ENCODE data around the gene SRXN1. TPM values are rescaled to one million over a fixed set of nuclear protein-coding genes. Genes with fewer than 3 reads are reported as not detected.

SRXN1 gene
- total RNA-seq, 4 donors from 2014 or later = 12.2 to 27.8 (median 15.3) TPM

- TF ChIP-seq, protein P1, sequence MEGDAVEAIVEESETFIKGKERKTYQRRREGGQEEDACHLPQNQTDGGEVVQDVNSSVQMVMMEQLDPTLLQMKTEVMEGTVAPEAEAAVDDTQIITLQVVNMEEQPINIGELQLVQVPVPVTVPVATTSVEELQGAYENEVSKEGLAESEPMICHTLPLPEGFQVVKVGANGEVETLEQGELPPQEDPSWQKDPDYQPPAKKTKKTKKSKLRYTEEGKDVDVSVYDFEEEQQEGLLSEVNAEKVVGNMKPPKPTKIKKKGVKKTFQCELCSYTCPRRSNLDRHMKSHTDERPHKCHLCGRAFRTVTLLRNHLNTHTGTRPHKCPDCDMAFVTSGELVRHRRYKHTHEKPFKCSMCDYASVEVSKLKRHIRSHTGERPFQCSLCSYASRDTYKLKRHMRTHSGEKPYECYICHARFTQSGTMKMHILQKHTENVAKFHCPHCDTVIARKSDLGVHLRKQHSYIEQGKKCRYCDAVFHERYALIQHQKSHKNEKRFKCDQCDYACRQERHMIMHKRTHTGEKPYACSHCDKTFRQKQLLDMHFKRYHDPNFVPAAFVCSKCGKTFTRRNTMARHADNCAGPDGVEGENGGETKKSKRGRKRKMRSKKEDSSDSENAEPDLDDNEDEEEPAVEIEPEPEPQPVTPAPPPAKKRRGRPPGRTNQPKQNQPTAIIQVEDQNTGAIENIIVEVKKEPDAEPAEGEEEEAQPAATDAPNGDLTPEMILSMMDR (IDR thresholded peaks at IDR 0.05) = no peak
- TF ChIP-seq POLR2A (IDR thresholded peaks at IDR 0.05) = no peak
- no peak for DNase-seq (ENCODE audit: low spot score in 2 of 2)
- whole genome bisulfite sequencing, 2 donors = 8 to 17% methylated on average over 32 to 34 of the region's 54 CpGs
- intact Hi-C loops (cut with DNase I; ENCODE audit: low total_unique reads) = no loop called here
- H3K4me3 ChIP-seq (ENCODE audit: low read depth, poor library complexity, severe bottlenecking) = no peak overlapping the region
Observed at GRCh38 chr20:609371-609964, 43.5 kb downstream of the SRXN1 start.

GRCh38 chr20:608970-609369 is 44.0 kb downstream of the SRXN1 start:
- TF ChIP-seq, protein P1 (IDR thresholded peaks at IDR 0.05) = no peak
- no peak for TF ChIP-seq POLR2A (IDR thresholded peaks at IDR 0.05)
- intact Hi-C loops (cut with DNase I; ENCODE audit: low total_unique reads) = no loop called here
- 82 to 84% methylated on average over 8 of the region's 8 CpGs for WGBS, 2 donors
- no peak overlapping the region for H3K4me3 ChIP-seq (ENCODE audit: low read depth, poor library complexity, severe bottlenecking)
- DNase-seq (ENCODE audit: low spot score in 2 of 2) = no peak

- intact Hi-C loops (cut with DNase I; ENCODE audit: low total_unique reads) = no loop called here
- WGBS, 2 donors = 93 to 97% methylated on average over 3 to 6 of the region's 6 CpGs
- no peak for DNase-seq (ENCODE audit: low spot score in 2 of 2)
- H3K4me3 ChIP-seq (ENCODE audit: low read depth, poor library complexity, severe bottlenecking) = no peak overlapping the region
- TF ChIP-seq POLR2A (IDR thresholded peaks at IDR 0.05) = no peak
- TF ChIP-seq, protein P1 (IDR thresholded peaks at IDR 0.05) = no peak
Observed at GRCh38 chr20:607476-607875, 45.5 kb downstream of the SRXN1 start.

DNA sequence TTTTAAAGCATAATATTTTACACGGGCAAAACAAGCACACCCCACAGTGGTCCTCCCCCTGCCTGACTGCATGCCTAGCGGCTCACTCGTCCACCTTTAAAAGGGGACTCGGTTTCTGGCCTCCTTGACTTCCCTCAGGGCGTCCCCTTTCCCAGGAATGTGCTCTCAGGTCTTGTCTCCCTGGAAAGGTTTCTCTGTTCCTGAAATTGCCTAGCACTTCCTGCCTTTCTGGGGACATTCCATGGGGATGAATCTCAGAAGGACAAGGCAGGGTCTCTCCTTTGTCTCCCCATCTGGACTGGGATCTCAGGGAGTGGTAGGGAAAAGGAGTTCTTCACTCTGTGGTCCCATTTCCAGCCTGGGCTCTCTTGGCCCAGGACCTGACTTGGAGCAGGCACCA is 47.8 kb downstream of the SRXN1 start:
- 57 to 62% methylated on average over 5 of the region's 5 CpGs for WGBS, 2 donors
- intact Hi-C loops (cut with DNase I; ENCODE audit: low total_unique reads) = no loop called here
- DNase-seq (ENCODE audit: low spot score in 2 of 2) = no peak
- TF ChIP-seq POLR2A (IDR thresholded peaks at IDR 0.05) = no peak
- TF ChIP-seq, protein P1 (IDR thresholded peaks at IDR 0.05) = no peak
- H3K4me3 ChIP-seq (ENCODE audit: low read depth, poor library complexity, severe bottlenecking) = no peak overlapping the region

DNA sequence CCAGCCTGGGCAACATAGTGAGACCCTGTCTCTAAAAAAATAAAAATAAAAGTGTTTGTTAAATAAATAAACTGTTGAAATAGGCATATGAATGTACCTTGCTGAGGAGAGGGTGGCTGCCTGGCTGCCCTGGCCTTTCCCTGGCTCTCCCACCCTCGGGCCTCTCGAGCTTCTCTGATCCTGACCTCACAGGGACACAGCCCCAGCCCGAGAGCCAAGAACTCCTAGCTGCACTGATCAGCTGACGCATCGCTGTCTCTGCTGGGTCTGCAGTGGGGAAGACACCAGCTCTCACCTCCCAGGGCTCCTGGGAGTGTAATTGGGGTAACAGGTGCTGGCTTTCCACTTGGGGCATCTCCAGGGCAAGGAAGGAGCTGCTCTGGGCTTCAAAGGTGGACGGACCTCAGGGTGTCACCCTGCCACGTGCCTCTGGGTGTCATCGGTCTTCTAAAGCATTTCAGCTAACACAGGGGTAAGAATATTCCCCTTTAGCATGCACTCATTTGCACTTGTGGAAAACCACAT is 49.8 kb downstream of the SRXN1 start:
- 81 to 83% methylated on average over 8 of the region's 8 CpGs for WGBS, 2 donors
- intact Hi-C loops (cut with DNase I; ENCODE audit: low total_unique reads) = no loop called here
- TF ChIP-seq POLR2A (IDR thresholded peaks at IDR 0.05) = no peak
- TF ChIP-seq, protein P1 (IDR thresholded peaks at IDR 0.05) = no peak

More for the DNA sequence above, 49.8 kb downstream of the SRXN1 start:
- H3K4me3 ChIP-seq (ENCODE audit: low read depth, poor library complexity, severe bottlenecking) = no peak overlapping the region
- DNase-seq (ENCODE audit: low spot score in 2 of 2) = no peak
